Liver (tissue), 9 donors: ENCODE data around the gene BCL2. TPM values are rescaled to one million over a fixed set of nuclear protein-coding genes. Genes with fewer than 3 reads are reported as not detected.

Experiments used
- DNase-seq: peaks from one replicate; pipeline ENCODE4 v3.0.0-alpha.2; 2017; ENCODE audit warnings: low spot score
- H3K27ac ChIP-seq, 2 donors: one replicate each; pipeline ENCODE4 v1.7.0; 2013; ENCODE audit warnings: inconsistent platforms in 2 of 2, low read length in 2 of 2, control low read depth in 1 of 2, low read depth in 1 of 2, mild to moderate bottlenecking in 1 of 2
- H3K27me3 ChIP-seq, 4 donors: one replicate each; pipeline versions ENCODE4 v1.6.1 to v1.7.0; 2013; ENCODE audit warnings: low read length in 3 of 4, inconsistent platforms in 1 of 4, mild to moderate bottlenecking in 1 of 4, moderate library complexity in 1 of 4; ENCODE audit not compliant: control insufficient read depth in 4 of 4, insufficient read depth in 4 of 4
- H3K36me3 ChIP-seq, 4 donors: one replicate each; pipeline versions ENCODE4 v1.6.1 to v1.7.0; 2013; ENCODE audit warnings: low read length in 3 of 4, mild to moderate bottlenecking in 3 of 4, low read depth in 1 of 4, moderate library complexity in 1 of 4; ENCODE audit not compliant: control insufficient read depth in 4 of 4, insufficient read depth in 3 of 4
- H3K4me1 ChIP-seq, 4 donors: one replicate each; pipeline versions ENCODE4 v1.6.1 to v1.7.0; 2013; ENCODE audit warnings: low read length in 3 of 4, mild to moderate bottlenecking in 3 of 4, moderate library complexity in 1 of 4; ENCODE audit not compliant: control insufficient read depth in 4 of 4, insufficient read depth in 4 of 4
- H3K4me3 ChIP-seq, 3 donors: one replicate each; pipeline versions ENCODE4 v1.6.1 to v1.7.0; 2013; ENCODE audit warnings: low read length in 3 of 3, control low read depth in 1 of 3, low read depth in 1 of 3, mild to moderate bottlenecking in 1 of 3
- H3K9ac ChIP-seq, 2 donors: one replicate each; pipeline ENCODE4 v1.7.0; 2013; ENCODE audit warnings: low read length in 2 of 2, mild to moderate bottlenecking in 2 of 2, moderate library complexity in 2 of 2, control low read depth in 1 of 2, low read depth in 1 of 2
- H3K9me3 ChIP-seq, 4 donors: one replicate each; pipeline versions ENCODE4 v1.6.1 to v1.7.0; 2013; ENCODE audit warnings: low read length in 3 of 4; ENCODE audit not compliant: control insufficient read depth in 4 of 4
- ATF3 ChIP-seq: IDR thresholded peaks from 2 replicates; pipeline ENCODE4 v1.6.1; 2016; ENCODE audit warnings: antibody characterized with exemption
- CTCF ChIP-seq: fragments of 150-350 bp; IDR thresholded peaks from 2 replicates; pipeline ENCODE4 v1.5.1; 2017; ENCODE audit warnings: improper control_type of control experiment, low read depth, low read length; ENCODE audit not compliant: missing input control
- EGR1 ChIP-seq, 2 donors: IDR thresholded peaks; 2 replicates each; pipeline ENCODE4 v1.6.1; 2016 to 2018; ENCODE audit warnings: antibody characterized with exemption in 2 of 2, low read depth in 2 of 2
- FOXA1 ChIP-seq: IDR thresholded peaks from 2 replicates; pipeline ENCODE4 v1.6.1; 2016; ENCODE audit warnings: antibody characterized with exemption
- FOXA2 ChIP-seq: IDR thresholded peaks from 2 replicates; pipeline ENCODE4 v1.6.1; 2016; ENCODE audit warnings: antibody characterized with exemption
- GABPA ChIP-seq, 2 donors: IDR thresholded peaks in 1 of 2; conservative IDR thresholded peaks in 1 of 2; 2 replicates each; pipeline ENCODE4 v1.6.1; 2016; ENCODE audit warnings: antibody characterized with exemption in 2 of 2, mild to moderate bottlenecking in 1 of 2, moderate library complexity in 1 of 2
- HNF4A ChIP-seq, 2 donors: conservative IDR thresholded peaks; 2 replicates each; pipeline ENCODE4 v1.6.1; 2016; ENCODE audit warnings: antibody characterized with exemption in 2 of 2, mild to moderate bottlenecking in 2 of 2
- HNF4G ChIP-seq: IDR thresholded peaks from 2 replicates; pipeline ENCODE4 v1.6.1; 2016; ENCODE audit warnings: antibody characterized with exemption
- JUND ChIP-seq, 2 donors: IDR thresholded peaks; 2 replicates each; pipeline ENCODE4 v1.6.1; 2016; ENCODE audit warnings: antibody characterized with exemption in 2 of 2
- MAX ChIP-seq: IDR thresholded peaks from 2 replicates; pipeline ENCODE4 v1.6.1; 2016; ENCODE audit warnings: antibody characterized with exemption
- NR2F2 ChIP-seq: IDR thresholded peaks from 2 replicates; pipeline ENCODE4 v1.6.1; 2016; ENCODE audit warnings: antibody characterized with exemption
- RAD21 ChIP-seq, 2 donors: IDR thresholded peaks; 2 replicates each; pipeline ENCODE4 v1.6.1; 2016; ENCODE audit warnings: antibody characterized with exemption in 2 of 2, mild to moderate bottlenecking in 2 of 2
- REST ChIP-seq: IDR thresholded peaks from 2 replicates; pipeline ENCODE4 v1.6.1; 2016; ENCODE audit warnings: antibody characterized with exemption, mild to moderate bottlenecking
- RXRA ChIP-seq, 2 donors: IDR thresholded peaks; 2 replicates each; pipeline ENCODE4 v1.6.1; 2017 to 2018; ENCODE audit warnings: antibody characterized with exemption in 2 of 2, mild to moderate bottlenecking in 1 of 2
- SP1 ChIP-seq: IDR thresholded peaks from 2 replicates; pipeline ENCODE4 v1.6.1; 2018; ENCODE audit warnings: antibody characterized with exemption, mild to moderate bottlenecking
- TAF1 ChIP-seq: conservative IDR thresholded peaks from 2 replicates; pipeline ENCODE4 v1.6.1; 2016; ENCODE audit warnings: antibody characterized with exemption, mild to moderate bottlenecking
- YY1 ChIP-seq: IDR thresholded peaks from 2 replicates; pipeline ENCODE4 v1.6.1; 2016; ENCODE audit warnings: antibody characterized with exemption, mild to moderate bottlenecking
- ZBTB33 ChIP-seq: IDR thresholded peaks from 2 replicates; pipeline ENCODE4 v1.6.1; 2016; ENCODE audit warnings: antibody characterized with exemption
- WGBS: extraction: QIAGEN DNeasy Blood & Tissue Kit; methylation state at CpG from one replicate; pipeline ENCODE4 v1.1.7; 2013; 5-methylcytosine and 5-hydroxymethylcytosine counted together
- polyA plus RNA-seq, 2 donors: library from polyadenylated mRNA; stranded (reverse) in 1 of 2; unstranded in 1 of 2; fragments of 200-250 nt in 1 of 2; fragments of >200 nt in 1 of 2; fragmentation: Nextera tagmentation in 1 of 2; extraction: Ambion mirVana in 1 of 2; gene quantifications; one replicate each; pipeline versions ENCODE4 v1.2.1 to v1.2.3, GENCODE V29; 2013 to 2015
- total RNA-seq, 2 donors: library from RNA; depleted of rRNA; stranded (reverse); fragments of >200 nt; gene quantifications; one replicate each; pipeline ENCODE4 v1.2.3, GENCODE V29; 2014
- donor health status: healthy.
- donor health status: healthy.
- donor health status: healthy.
- donor health status: healthy.
- donor health status: healthy.

Gene BCL2
- total and polyA plus RNA-seq, 4 donors: 0.40 to 3.9 (median 1.4) TPM

GRCh38 chr18:63365876-63366212, 46.3 kb upstream of the BCL2 start:
- Histone ChIP-seq H3K36me3 (peaks cover 2 to 14% (median 8%) of the 10 kb centered on the region in 4 donors), H3K4me1 (peaks cover 2 to 16% (median 4%) of the 10 kb centered on the region in 4 donors), H3K9ac (peak overlapping the region; percentile 69 to 97), H3K27ac (peak overlapping the region; percentile 97 to 99), H3K27me3 (no peaks in the 10 kb centered on the region), H3K9me3 (peaks cover 0 to 2% (median 0%) of the 10 kb centered on the region in 4 donors), H3K4me3 (peak overlapping the region; percentile 82 to 96 (median 84))
- DNase-seq: no peak
- WGBS: 3% methylated on average over 12 of the region's 12 CpGs
- TF ChIP-seq HNF4G (no peak), ZBTB33 (no peak), FOXA1 (no peak), HNF4A (conservative IDR thresholded peaks at IDR 0.05) (no peak), GABPA (IDR thresholded peaks at IDR 0.05 in 1 of 2, conservative IDR thresholded peaks at IDR 0.05 in 1 of 2) (no peak), TAF1 (no peak), RAD21 (IDR thresholded peaks at IDR 0.05) (no peak), SP1 (no peak), FOXA2 (no peak), CTCF (no peak), EGR1 (IDR thresholded peaks at IDR 0.05; ENCODE audit: low read depth in 2 of 2) (no peak), NR2F2 (no peak), JUND (IDR thresholded peaks at IDR 0.05) (no peak), RXRA (IDR thresholded peaks at IDR 0.05) (no peak), YY1 (no peak), ATF3 (no peak), REST (no peak), MAX (no peak)

GRCh38 chr18:63363951-63364350, 44.4 kb upstream of the BCL2 start:
- no peak for DNase-seq
- Histone ChIP-seq H3K36me3 (peaks cover 2 to 28% (median 16%) of the 10 kb centered on the region in 4 donors), H3K27ac (no peak overlapping the region), H3K4me1 (peaks cover 2 to 16% (median 4%) of the 10 kb centered on the region in 4 donors), H3K9me3 (no peaks in the 10 kb centered on the region), H3K4me3 (no peak overlapping the region), H3K27me3 (no peaks in the 10 kb centered on the region), H3K9ac (no peak overlapping the region)
- WGBS: 60% methylated on average over 2 of the region's 2 CpGs
- TF ChIP-seq FOXA1 (no peak), EGR1 (IDR thresholded peaks at IDR 0.05; ENCODE audit: low read depth in 2 of 2) (no peak), JUND (IDR thresholded peaks at IDR 0.05) (no peak), CTCF (no peak), GABPA (IDR thresholded peaks at IDR 0.05 in 1 of 2, conservative IDR thresholded peaks at IDR 0.05 in 1 of 2) (no peak), RAD21 (IDR thresholded peaks at IDR 0.05) (no peak), MAX (no peak), NR2F2 (no peak), FOXA2 (no peak), ATF3 (no peak), YY1 (no peak), HNF4A (conservative IDR thresholded peaks at IDR 0.05) (no peak), ZBTB33 (no peak), HNF4G (no peak), SP1 (no peak)
